A549 treated with GW870086 at 1 μM for 4 hours (cell line): ENCODE measurements around the gene NLRP3. TPM values are rescaled to one million over a fixed set of nuclear protein-coding genes. Genes with fewer than 3 reads are reported as not detected.

Source experiments
- total RNA-seq: library from RNA; stranded (reverse); fragments of 200-300 nt; extraction: Qiagen RNA extraction; gene quantifications from 5 replicates; pipeline ENCODE4 v1.2.3, GENCODE V29; 2022; ENCODE audit warnings: low read depth

The NLRP3 gene
- total RNA-seq, result not detected in 5 replicates

GRCh38 chr1:247415423-247416361 lies at the start of gene NLRP3:
Gene NLRP3, plus strand, starts transcription at chr1:247416173. Its CDS starts 2,628 bp downstream, at chr1:247418801.

Other genes with a start within 250 kb of the NLRP3 start
- 4.3 to 5.5 TPM (median 4.5 TPM) in 5 replicates for gene ZNF124, start 244.2 kb upstream of the NLRP3 start, total RNA-seq
- not detected in 5 replicates for gene VN1R5, start 160.1 kb upstream of the NLRP3 start, total RNA-seq
- gene ZNF496, start 84.3 kb upstream of the NLRP3 start, total RNA-seq, result 15.7 to 19.8 TPM (median 17.1 TPM) in 5 replicates
- not detected in 5 replicates for gene OR2B11, start 41.9 kb downstream of the NLRP3 start, total RNA-seq
- gene OR2C3, start 120.3 kb downstream of the NLRP3 start, total RNA-seq, result not detected in 5 replicates
- not detected in 5 replicates for gene GCSAML, start 133.0 kb downstream of the NLRP3 start, total RNA-seq
- not detected in 5 replicates for gene OR2G2, start 172.2 kb downstream of the NLRP3 start, total RNA-seq
- gene OR2G3, start 189.4 kb downstream of the NLRP3 start, total RNA-seq, result not detected in 5 replicates